Upper lobe of left lung (tissue), 6 donors: ENCODE results near the gene C1D. TPM values are rescaled to one million over a fixed set of nuclear protein-coding genes. Genes with fewer than 3 reads are reported as not detected.

Source experiments
- ATAC-seq, 2 donors: fragments of 200-7000 bp; cut with Tn5 transposase; one replicate each; pipeline ENCODE4 v1.9.1; 2022; ENCODE audit warnings: mild to moderate bottlenecking in 2 of 2, moderate library complexity in 2 of 2; ENCODE audit not compliant: low FRiP score in 2 of 2
- DNase-seq, 2 donors: peaks; one replicate each; pipeline ENCODE4 v3.0.0-alpha.2; 2019 to 2020
- H3K27ac ChIP-seq, 4 donors: fragments of 200-600 bp; sonication (generic); one replicate each; pipeline ENCODE4 v1.5.1; 2016 to 2019
- H3K27me3 ChIP-seq, 4 donors: fragments of 200-600 bp; sonication (generic); one replicate each; pipeline ENCODE4 v1.5.1; 2017 to 2019
- H3K36me3 ChIP-seq, 4 donors: fragments of 200-600 bp; sonication (generic); one replicate each; pipeline ENCODE4 v1.5.1; 2016 to 2019
- H3K4me1 ChIP-seq, 4 donors: fragments of 200-600 bp; sonication (generic); one replicate each; pipeline ENCODE4 v1.5.1; 2018 to 2019
- H3K4me3 ChIP-seq, 4 donors: fragments of 200-600 bp; sonication (generic); one replicate each; pipeline ENCODE4 v1.5.1; 2017 to 2019; ENCODE audit warnings: mild to moderate bottlenecking in 2 of 4, moderate library complexity in 1 of 4
- H3K9me3 ChIP-seq, 4 donors: fragments of 200-600 bp; sonication (generic); one replicate each; pipeline ENCODE4 v1.5.1; 2018 to 2019
- EP300 ChIP-seq, 4 donors: sonication (generic); formaldehyde crosslinking; IDR thresholded peaks; one replicate each; pipeline ENCODE4 v1.5.1; 2017; ENCODE audit warnings: antibody characterized with exemption in 4 of 4, control low read depth in 2 of 4
- POLR2A ChIP-seq, 4 donors: fragments of 450-650 bp; IDR thresholded peaks; one replicate each; pipeline ENCODE4 v1.5.1; 2016 to 2017; ENCODE audit warnings: antibody characterized with exemption in 4 of 4, mild to moderate bottlenecking in 2 of 4
- POLR2AphosphoS5 ChIP-seq, 2 donors: sonication (generic); formaldehyde crosslinking; IDR thresholded peaks; one replicate each; pipeline ENCODE4 v1.5.1; 2017; ENCODE audit warnings: antibody characterized with exemption in 2 of 2
- WGBS, 2 donors: methylation state at CpG; one replicate each; pipeline ENCODE4 v1.1.5; 2017 to 2018; 5-methylcytosine and 5-hydroxymethylcytosine counted together
- total RNA-seq, 6 donors: library from RNA; depleted of rRNA in 4 of 6; stranded (reverse); fragments of >200 nt in 4 of 6; gene quantifications; one replicate each; pipeline versions ENCODE4 v1.1.0 to v1.2.1, GENCODE V29; 2016 to 2021
- TF ChIP-seq, protein P1 (sequence below), 6 experiments: fragments of 450-650 bp in 4 of 6; fragments of 200-600 bp in 2 of 6; sonication (generic) in 2 of 6; IDR thresholded peaks; one replicate each; pipeline ENCODE4 v1.5.1; 2016 to 2019; ENCODE audit warnings: antibody characterized with exemption in 6 of 6
- donor health status: DM: no; HTN: no; CAD: no; lungs with moderate emphysema.
- donor health status: DM: no; HTN: yes; CAD: no; lungs with severe emphysema.

Gene C1D, protein sequence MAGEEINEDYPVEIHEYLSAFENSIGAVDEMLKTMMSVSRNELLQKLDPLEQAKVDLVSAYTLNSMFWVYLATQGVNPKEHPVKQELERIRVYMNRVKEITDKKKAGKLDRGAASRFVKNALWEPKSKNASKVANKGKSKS
- total RNA-seq, result 10 to 100 TPM in 4 of 6 donors, 1 to 10 TPM in 2; 3.3 to 59.5 (median 22.0) TPM

DNA sequence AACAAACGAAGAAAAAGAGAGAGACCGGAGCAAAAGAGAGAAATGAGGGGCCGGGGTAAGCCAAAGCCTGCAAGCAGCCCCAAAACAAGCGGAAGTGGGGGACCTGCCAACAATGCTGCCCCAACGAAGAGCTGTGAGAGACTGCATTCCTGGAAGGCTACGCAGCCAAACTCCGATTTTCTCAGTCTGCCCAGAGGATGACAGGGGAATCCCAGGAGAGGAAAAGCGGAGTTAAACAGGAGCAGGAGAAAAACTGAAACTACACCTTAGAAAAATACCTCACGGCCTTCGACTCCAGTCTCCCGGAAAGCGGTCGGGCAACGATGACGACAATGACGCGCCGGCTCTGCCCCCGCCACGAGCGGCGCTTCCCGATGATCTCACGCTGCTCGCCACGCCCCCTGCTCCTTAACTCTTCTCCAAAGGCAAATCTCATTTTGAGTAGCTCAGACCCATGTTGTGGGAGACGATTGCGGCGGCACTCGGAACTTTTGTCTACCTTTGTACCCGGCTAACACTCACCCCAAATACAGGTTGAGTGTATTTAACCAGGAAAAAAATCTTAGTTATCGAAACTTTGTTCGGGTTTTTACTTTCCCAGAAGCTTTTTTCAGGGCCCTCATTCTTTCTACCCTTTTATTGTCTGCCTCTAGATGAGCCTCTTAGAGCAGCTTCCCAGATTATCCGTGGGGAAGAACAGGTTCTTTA, at the start of gene C1D:
TSS of gene C1D (minus strand) at position 325 of the 708 bp plus-strand sequence. CDS start 15,694 bp downstream, outside the sequence.
- no peaks in the 10 kb centered on the region for H3K9me3 ChIP-seq
- peak; percentile 93 to 99 for DNase-seq
- H3K4me3 ChIP-seq, result peak within 1 kb of the TSS; percentile 73 to 95 (median 84)
- WGBS, 2 donors, result 1% methylated on average over 16 to 34 of the region's 34 CpGs
- H3K4me1 ChIP-seq, result peaks cover 12 to 43% (median 29%) of the 10 kb centered on the region in 4 donors
- TF ChIP-seq, protein P1, sequence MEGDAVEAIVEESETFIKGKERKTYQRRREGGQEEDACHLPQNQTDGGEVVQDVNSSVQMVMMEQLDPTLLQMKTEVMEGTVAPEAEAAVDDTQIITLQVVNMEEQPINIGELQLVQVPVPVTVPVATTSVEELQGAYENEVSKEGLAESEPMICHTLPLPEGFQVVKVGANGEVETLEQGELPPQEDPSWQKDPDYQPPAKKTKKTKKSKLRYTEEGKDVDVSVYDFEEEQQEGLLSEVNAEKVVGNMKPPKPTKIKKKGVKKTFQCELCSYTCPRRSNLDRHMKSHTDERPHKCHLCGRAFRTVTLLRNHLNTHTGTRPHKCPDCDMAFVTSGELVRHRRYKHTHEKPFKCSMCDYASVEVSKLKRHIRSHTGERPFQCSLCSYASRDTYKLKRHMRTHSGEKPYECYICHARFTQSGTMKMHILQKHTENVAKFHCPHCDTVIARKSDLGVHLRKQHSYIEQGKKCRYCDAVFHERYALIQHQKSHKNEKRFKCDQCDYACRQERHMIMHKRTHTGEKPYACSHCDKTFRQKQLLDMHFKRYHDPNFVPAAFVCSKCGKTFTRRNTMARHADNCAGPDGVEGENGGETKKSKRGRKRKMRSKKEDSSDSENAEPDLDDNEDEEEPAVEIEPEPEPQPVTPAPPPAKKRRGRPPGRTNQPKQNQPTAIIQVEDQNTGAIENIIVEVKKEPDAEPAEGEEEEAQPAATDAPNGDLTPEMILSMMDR (IDR thresholded peaks at IDR 0.05), result peak in 2 of 6 experiments; percentile 3 to 25
- peak in 3 of 4 donors; percentile 43 to 81 (median 73) for TF ChIP-seq POLR2A (IDR thresholded peaks at IDR 0.05)
- TF ChIP-seq EP300 (IDR thresholded peaks at IDR 0.05), result no peak
- TF ChIP-seq POLR2AphosphoS5 (IDR thresholded peaks at IDR 0.05), result peak; percentile 78 to 88
- peak; percentile 98 to 100 for ATAC-seq
- peak within 1 kb of the TSS; percentile 91 to 93 (median 92) for H3K27ac ChIP-seq
- no peaks in the 10 kb centered on the region for H3K36me3 ChIP-seq
- no peaks in the 10 kb centered on the region for H3K27me3 ChIP-seq

DNA sequence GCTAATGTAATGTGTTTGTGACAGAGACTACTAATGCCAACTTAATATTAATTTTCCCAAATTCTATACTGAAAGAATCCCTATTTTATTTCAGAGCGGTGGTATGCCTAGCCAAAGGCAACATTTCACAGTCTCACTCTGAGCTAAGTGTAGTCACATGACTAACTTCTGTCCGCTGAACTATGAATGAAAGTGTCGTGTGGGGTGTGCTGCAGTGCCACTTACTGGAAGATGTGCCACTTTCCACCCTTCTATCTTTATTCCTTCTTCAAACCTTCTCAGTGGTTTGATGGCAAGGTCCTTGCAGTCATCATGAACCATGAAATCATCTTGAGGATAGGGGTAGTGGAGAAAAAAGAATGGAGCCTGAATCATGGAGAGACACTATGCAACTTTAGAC, 47.3 kb upstream of the C1D start:
- no peaks in the 10 kb centered on the region for H3K4me1 ChIP-seq
- ATAC-seq, result no peak
- no peak for TF ChIP-seq EP300 (IDR thresholded peaks at IDR 0.05)
- no peak for TF ChIP-seq POLR2A (IDR thresholded peaks at IDR 0.05)
- TF ChIP-seq, protein P1 (IDR thresholded peaks at IDR 0.05), result no peak
- TF ChIP-seq POLR2AphosphoS5 (IDR thresholded peaks at IDR 0.05), result no peak
- H3K36me3 ChIP-seq, result no peaks in the 10 kb centered on the region
- no peaks in the 10 kb centered on the region for H3K27me3 ChIP-seq
- 63 to 71% methylated on average over 3 of the region's 3 CpGs for WGBS, 2 donors
- H3K27ac ChIP-seq, result no peak overlapping the region
- H3K4me3 ChIP-seq, result no peak overlapping the region
- no peak for DNase-seq
- H3K9me3 ChIP-seq, result peaks cover 0 to 12% (median 7%) of the 10 kb centered on the region in 4 donors

DNA sequence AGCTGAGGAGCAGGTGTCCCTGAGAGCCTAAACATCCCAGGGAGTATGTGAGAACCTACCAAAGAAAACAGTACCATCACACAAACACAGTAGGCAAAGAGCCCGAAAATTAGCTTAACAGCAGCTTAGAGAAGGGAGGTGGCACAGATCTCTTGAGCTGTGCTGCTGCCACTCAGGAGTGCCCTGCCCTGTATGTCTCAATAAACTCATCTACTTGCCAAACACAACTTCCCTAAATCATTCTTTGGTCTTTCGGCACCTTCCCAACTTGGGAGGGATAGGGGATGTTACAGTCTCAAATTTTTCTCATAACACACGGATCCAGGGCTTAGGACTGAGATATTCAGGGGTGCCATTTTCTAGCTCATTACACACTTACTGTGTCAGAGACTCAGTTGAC, 45.3 kb upstream of the C1D start:
- Histone ChIP-seq H3K36me3 (no peaks in the 10 kb centered on the region), H3K4me3 (no peak overlapping the region), H3K27ac (no peak overlapping the region), H3K9me3 (peaks cover 0 to 12% (median 7%) of the 10 kb centered on the region in 4 donors), H3K4me1 (no peaks in the 10 kb centered on the region), H3K27me3 (no peaks in the 10 kb centered on the region)
- peak in 1 of 2 donors; percentile 67 for ATAC-seq
- no peak for TF ChIP-seq POLR2A (IDR thresholded peaks at IDR 0.05)
- TF ChIP-seq, protein P1 (IDR thresholded peaks at IDR 0.05), result no peak
- TF ChIP-seq POLR2AphosphoS5 (IDR thresholded peaks at IDR 0.05), result no peak
- TF ChIP-seq EP300 (IDR thresholded peaks at IDR 0.05), result no peak
- no peak for DNase-seq
- WGBS, 2 donors, result 71 to 80% methylated on average over 3 of the region's 3 CpGs

DNA sequence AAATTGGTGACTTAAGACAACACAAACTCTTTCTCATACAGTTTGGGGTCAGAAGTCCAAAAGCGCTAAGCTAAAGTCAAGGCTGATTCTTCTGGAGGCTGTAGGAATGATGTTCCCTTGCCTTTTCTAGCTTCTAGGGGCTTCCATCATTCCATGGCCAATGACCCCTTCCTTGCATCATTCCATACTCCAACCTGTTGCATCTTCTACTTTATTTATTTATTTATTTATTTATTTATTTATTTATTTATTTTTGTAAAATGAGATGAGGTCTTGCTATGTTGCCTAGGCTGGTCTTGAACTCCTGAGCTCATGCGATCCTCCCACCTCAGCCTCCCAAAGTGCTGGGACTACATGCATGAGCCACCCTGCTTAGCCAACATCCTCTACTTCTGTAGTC, 44.7 kb upstream of the C1D start:
- Histone ChIP-seq H3K36me3 (no peaks in the 10 kb centered on the region), H3K27ac (no peak overlapping the region), H3K4me1 (no peaks in the 10 kb centered on the region), H3K9me3 (peaks cover 0 to 12% (median 7%) of the 10 kb centered on the region in 4 donors), H3K4me3 (no peak overlapping the region), H3K27me3 (no peaks in the 10 kb centered on the region)
- DNase-seq, result no peak
- TF ChIP-seq EP300 (IDR thresholded peaks at IDR 0.05), result no peak
- TF ChIP-seq POLR2AphosphoS5 (IDR thresholded peaks at IDR 0.05), result no peak
- no peak for TF ChIP-seq POLR2A (IDR thresholded peaks at IDR 0.05)
- TF ChIP-seq, protein P1 (IDR thresholded peaks at IDR 0.05), result no peak
- WGBS, 2 donors, result 95 to 97% methylated on average over 2 of the region's 2 CpGs
- no peak for ATAC-seq
